HG02970 (cell line): ENCODE measurements around the gene PCSK5.

Experiments
- ATAC-seq: cut with Tn5 transposase; IDR thresholded peaks from one replicate; pipeline ENCODE4 v1.9.1; 2021; ENCODE audit warnings: mild to moderate bottlenecking, moderate library complexity, moderate number of reproducible peaks; ENCODE audit not compliant: unreplicated experiment, low FRiP score

The PCSK5 gene

DNA sequence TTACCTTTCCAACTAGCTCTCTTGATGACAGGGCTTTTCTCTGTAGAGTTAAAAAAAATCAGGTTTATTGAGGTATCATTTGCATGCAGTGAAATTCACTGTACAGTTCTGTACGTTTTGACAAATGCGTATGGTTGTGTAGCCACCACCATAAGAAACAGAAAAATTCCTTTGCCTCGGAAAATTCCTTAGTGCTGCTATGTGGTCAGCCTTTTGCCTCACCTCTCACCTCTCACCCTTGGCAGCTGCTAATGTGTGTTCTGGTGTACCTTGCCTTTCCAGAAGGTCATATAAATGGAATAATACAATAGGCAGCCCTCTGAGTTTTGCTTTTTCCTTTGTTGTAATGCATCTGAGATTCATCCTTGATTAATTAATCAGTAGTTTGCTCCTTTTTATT lies 28.4 kb downstream of the PCSK5 start:
- no peak for ATAC-seq

- ATAC-seq = no peak
Measured at GRCh38 chr9:75921391-75922127, 31.1 kb downstream of the PCSK5 start.

- no peak for ATAC-seq
Measured at GRCh38 chr9:75926385-75926784, 35.9 kb downstream of the PCSK5 start.

DNA sequence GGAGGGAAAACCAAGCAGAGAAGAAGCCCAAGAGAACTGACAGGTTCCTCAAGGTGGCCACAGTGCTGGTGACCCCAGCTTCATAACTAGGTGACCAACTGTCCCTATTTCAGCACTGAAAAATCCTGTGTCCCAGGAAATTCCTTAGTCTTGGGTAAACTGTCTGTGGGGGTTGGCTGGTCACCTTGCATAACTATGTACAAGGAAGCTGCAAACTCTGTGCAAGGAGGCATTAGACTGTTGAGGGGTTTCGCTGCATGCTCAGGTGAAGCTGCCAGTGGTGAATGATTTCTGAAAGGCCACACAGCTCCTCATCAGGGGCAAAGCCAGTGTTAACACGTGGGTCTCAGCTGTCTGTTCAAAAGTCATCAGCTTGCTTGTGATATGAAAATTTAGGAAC lies 36.9 kb downstream of the PCSK5 start:
- ATAC-seq = no peak

GRCh38 chr9:75930190-75930589 lies 39.7 kb downstream of the PCSK5 start:
- no peak for ATAC-seq

GRCh38 chr9:75930730-75931321 lies 40.4 kb downstream of the PCSK5 start:
- ATAC-seq = no peak

DNA sequence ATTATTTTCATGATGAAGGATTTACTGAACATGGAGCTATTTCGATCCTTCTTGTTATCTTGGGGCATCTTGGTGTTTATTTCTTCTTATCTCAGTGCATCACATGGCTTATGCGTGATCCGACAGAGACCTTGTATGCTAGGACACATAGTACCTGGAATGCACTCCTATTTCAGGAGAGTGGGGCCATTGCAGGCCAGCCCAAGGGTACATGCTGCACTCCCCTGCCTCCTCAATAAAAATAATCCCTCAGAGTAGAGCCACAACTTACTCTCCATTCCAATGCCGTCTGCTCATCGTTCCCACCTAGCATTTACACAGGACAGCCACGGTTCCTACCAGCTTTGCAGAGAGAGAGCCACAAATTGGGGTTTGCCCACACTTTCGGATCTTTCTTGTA lies 43.5 kb downstream of the PCSK5 start:
- no peak for ATAC-seq

DNA sequence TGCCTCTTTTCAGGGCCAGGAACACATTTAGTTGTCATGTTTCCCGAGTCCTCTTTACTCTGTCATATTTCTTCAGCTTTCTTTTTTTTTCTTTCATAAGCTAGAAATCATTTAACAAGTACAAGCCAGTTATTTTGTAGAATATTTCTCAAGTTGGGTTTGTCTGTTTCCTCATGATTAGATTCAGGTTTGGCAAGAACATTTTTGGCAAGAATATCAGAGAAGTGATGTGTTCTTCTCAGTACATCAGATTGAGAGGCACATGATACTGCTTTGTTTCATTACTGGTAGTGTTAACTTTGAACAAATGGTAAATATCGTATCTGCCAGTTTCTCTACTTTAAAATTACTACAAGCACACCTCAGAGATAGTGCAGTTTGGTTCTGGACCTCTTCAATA lies 45.1 kb downstream of the PCSK5 start:
- ATAC-seq = no peak

GRCh38 chr9:75937521-75938258 lies 47.2 kb downstream of the PCSK5 start:
- ATAC-seq = no peak

DNA sequence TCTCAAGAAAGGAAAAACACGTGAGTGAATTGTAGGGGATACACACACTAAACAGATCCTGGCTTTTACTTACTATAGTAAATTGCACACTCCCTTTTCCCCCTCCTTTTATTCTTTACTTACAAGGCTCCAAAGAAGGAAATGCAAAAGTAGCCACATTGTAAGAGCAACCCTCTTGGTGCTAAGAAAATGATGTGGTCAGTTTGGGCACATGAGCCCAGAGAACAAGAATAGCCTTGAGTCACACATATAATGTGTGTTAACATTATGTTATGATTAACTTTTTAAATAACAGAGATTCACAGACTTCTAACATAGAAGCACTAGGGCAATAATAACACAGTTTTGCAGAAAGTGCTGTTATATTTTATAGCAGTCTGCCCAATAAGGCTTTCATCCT lies 48.5 kb downstream of the PCSK5 start:
- ATAC-seq = no peak

DNA sequence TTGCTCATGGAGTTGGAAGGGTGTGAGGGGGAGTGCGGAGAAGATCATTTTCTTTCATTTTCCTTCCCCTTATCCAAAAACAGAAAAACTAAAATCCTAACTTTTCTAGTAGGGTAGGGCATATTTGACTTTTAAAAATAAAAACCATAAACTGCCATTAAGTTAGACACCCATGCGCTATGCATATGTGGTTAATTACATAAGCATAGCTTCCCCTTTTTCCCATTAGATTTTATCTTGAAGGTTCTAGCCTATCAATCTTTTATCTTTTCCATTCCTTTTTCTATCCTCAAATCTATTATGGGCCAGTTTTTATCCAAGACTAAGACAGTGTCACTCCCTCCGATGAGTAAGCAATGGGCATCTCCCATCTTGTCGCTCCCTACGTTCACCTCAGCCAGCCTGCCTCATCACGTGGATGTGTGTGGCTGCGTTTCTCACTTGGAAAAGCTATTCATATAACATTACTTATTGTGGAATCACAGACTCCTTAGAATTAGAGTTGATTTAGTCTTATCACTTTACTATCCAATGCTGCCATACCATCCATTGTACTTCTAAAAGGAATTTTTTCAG lies 49.2 kb downstream of the PCSK5 start:
- no peak for ATAC-seq

DNA sequence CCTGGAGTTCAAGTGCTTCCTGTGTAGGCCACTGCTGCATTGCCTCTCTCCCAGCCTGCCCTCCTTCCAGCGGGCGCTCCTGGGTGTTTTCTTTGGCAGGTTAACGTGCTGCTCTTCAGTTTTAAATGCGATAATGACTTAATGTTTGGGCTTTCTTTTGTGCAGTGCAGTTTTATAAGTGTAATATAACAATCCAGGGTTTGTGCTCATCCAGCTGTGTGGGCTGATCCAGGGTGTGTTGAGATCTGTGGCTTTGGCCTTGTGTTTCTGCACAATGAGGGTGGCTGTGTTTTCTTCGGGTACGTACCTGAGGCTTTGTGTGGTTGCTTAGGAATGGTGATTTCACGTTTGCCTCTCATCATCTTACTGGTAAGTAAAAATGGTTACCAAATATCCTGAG lies 50.6 kb downstream of the PCSK5 start:
- ATAC-seq = no peak

- ATAC-seq = no peak
Measured at GRCh38 chr9:75941577-75942311, 51.3 kb downstream of the PCSK5 start.

DNA sequence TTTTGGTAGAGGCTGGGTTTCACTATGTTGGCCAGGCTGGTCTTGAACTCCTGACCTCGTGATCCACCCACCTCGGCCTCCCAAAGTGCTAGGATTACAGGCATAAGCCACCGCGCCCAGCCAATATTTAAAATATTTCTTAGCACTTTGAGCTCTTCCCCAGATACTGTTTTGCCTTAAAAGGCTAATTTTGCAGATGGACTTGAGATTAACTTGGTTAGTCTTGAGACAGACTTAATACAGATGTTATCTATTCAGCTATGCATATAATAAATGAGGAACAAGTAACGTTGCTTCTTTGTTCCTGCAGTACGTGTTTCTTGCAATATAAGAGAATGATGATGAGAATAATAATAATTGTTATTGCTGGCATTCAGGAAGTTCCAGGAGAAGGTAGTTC lies 56.3 kb downstream of the PCSK5 start:
- no peak for ATAC-seq

- no peak for ATAC-seq
Measured at GRCh38 chr9:75947233-75947632, 56.8 kb downstream of the PCSK5 start.

GRCh38 chr9:75950998-75951397 lies 60.5 kb downstream of the PCSK5 start:
- ATAC-seq = no peak

GRCh38 chr9:75953218-75953617 lies 62.7 kb downstream of the PCSK5 start:
- ATAC-seq = no peak

DNA sequence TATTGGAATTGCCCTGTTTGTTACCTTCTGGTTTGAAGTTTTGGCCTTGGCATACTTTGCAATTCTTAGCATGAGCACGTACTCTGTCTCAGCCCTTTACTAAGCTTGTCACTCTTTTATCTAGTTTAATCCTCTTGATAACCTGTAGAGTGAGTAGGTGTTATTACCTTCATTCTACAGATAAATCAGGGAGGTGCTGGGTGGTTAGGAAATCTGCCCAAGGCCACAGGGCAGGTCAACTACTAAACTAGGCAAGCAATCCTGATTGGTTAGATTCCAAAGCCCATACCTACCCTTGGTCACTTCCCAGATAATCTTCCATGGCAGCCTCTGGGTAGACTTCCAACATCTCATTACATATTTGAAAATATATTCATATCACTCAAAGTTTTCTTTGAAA lies 65.7 kb downstream of the PCSK5 start:
- ATAC-seq = no peak

GRCh38 chr9:75957116-75957515 lies 66.6 kb downstream of the PCSK5 start:
- no peak for ATAC-seq

DNA sequence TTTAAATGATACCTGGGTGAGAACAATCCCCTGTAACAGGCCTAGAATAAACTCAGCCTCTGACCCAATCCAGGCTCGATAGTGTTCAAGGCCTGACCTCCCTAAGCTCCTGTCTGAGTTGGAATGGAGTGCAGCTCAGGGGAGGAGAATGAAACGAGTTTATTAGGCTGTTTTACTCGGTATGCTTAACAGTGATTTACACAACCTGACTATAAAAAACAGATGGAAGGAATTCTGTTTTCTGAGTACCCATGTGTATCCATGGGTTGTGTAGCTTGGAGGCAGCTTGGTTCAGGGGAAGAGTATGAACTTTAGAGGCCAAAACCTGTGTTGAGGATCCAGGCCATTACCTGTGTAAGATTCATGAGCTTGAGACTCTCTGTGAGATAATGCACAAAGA lies 67.8 kb downstream of the PCSK5 start:
- no peak for ATAC-seq

DNA sequence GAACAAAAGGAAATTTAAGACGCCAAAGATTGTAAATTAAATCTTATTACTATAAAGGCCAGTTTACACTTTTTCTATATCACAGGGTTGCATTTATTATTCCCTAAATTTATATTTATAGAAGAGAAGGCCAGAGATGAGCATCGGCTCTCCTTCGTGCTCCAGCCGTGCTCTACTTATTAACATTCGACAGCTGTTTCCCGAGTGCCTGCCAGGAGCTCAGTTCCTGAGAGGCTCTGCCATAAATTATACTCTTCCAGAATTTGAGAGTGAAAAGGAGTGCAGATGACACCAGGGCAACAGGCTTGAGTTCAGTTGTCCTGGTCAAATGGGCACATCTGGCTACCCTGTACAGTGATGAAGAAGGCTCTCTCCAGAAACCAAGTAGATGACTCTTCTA lies 70.1 kb downstream of the PCSK5 start:
- ATAC-seq = no peak
